Adipocyte (in vitro differentiated cells): ENCODE data around the gene NELL2.
A peak's percentile ranks its signal among the peaks of the same experiment; 100 is the strongest.

Source experiments
- DNase-seq: peaks from one replicate; pipeline ENCODE4 v3.0.0-alpha.2; 2015; ENCODE audit warnings: low read depth
- H3K27me3 ChIP-seq: replicated peaks from 2 replicates; pipeline ENCODE4 v1.7.0; 2013; ENCODE audit warnings: mild to moderate bottlenecking, low read length, moderate library complexity; ENCODE audit not compliant: control insufficient read depth, insufficient read depth
- H3K36me3 ChIP-seq: 2 replicates; pipeline ENCODE4 v1.7.0; 2013; ENCODE audit warnings: low read length, mild to moderate bottlenecking, moderate library complexity; ENCODE audit not compliant: control insufficient read depth, insufficient read depth, severe bottlenecking
- H3K4me1 ChIP-seq: 2 replicates; pipeline ENCODE4 v1.7.0; 2013; ENCODE audit warnings: mild to moderate bottlenecking, low read length, moderate library complexity; ENCODE audit not compliant: control insufficient read depth, insufficient read depth
- H3K4me3 ChIP-seq: 2 replicates; pipeline ENCODE4 v1.7.0; 2013; ENCODE audit warnings: mild to moderate bottlenecking, low read length, moderate library complexity
- H3K9ac ChIP-seq: 2 replicates; pipeline ENCODE4 v1.7.0; 2013; ENCODE audit warnings: mild to moderate bottlenecking, low read length, moderate library complexity
- H3K9me3 ChIP-seq: 2 replicates; pipeline ENCODE4 v1.7.0; 2013; ENCODE audit warnings: mild to moderate bottlenecking, low read length, moderate library complexity; ENCODE audit not compliant: control insufficient read depth

Gene NELL2

GRCh38 chr12:44592626-44593025, 283.5 kb downstream of the NELL2 start:
- no peak for DNase-seq
- H3K36me3 ChIP-seq, result no peaks in the 10 kb centered on the region
- H3K9ac ChIP-seq, result no peak overlapping the region
- H3K4me1 ChIP-seq, result no peaks in the 10 kb centered on the region
- H3K27me3 ChIP-seq, result no peaks in the 10 kb centered on the region
- no peaks in the 10 kb centered on the region for H3K9me3 ChIP-seq
- no peak overlapping the region for H3K4me3 ChIP-seq

DNA sequence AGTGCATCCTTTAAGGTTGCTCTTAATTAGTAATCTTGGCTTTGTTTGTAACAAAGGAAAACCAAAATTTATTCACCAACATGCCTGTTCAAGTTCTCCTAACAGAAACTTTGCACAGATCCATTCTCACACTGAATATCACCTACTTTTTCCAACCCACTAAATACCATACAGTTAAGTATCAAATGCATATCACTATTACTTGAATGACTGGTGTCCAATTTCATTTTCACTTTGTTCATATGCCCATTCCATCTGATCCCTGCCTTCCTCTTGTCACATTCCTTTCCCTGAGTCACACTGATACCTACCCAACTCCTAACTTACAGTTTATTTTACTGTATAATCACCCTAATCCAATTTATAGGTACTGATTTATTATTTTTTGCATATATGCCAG, 286.4 kb downstream of the NELL2 start:
- Histone ChIP-seq H3K27me3 (no peaks in the 10 kb centered on the region), H3K4me3 (no peak overlapping the region), H3K9ac (no peak overlapping the region), H3K36me3 (no peaks in the 10 kb centered on the region), H3K9me3 (no peaks in the 10 kb centered on the region), H3K4me1 (no peaks in the 10 kb centered on the region)
- no peak for DNase-seq

GRCh38 chr12:44588651-44589050, 287.5 kb downstream of the NELL2 start:
- Histone ChIP-seq H3K36me3 (no peaks in the 10 kb centered on the region), H3K9me3 (no peaks in the 10 kb centered on the region), H3K9ac (no peak overlapping the region)

GRCh38 chr12:44584625-44585024, 291.5 kb downstream of the NELL2 start:
- no peak overlapping the region for H3K9ac ChIP-seq
- H3K9me3 ChIP-seq, result no peaks in the 10 kb centered on the region
- no peaks in the 10 kb centered on the region for H3K36me3 ChIP-seq
- no peak for DNase-seq
- no peaks in the 10 kb centered on the region for H3K4me1 ChIP-seq
- H3K4me3 ChIP-seq, result no peak overlapping the region
- no peaks in the 10 kb centered on the region for H3K27me3 ChIP-seq

More at GRCh38 chr12:44588651-44589050, 287.5 kb downstream of the NELL2 start:
- no peaks in the 10 kb centered on the region for H3K27me3 ChIP-seq
- H3K4me1 ChIP-seq, result no peaks in the 10 kb centered on the region
- DNase-seq, result no peak
- H3K4me3 ChIP-seq, result no peak overlapping the region

GRCh38 chr12:44582521-44582920, 293.6 kb downstream of the NELL2 start:
- Histone ChIP-seq H3K36me3 (no peaks in the 10 kb centered on the region), H3K27me3 (no peaks in the 10 kb centered on the region), H3K4me1 (no peaks in the 10 kb centered on the region), H3K9ac (no peak overlapping the region), H3K9me3 (no peaks in the 10 kb centered on the region), H3K4me3 (no peak overlapping the region)
- DNase-seq, result no peak

DNA sequence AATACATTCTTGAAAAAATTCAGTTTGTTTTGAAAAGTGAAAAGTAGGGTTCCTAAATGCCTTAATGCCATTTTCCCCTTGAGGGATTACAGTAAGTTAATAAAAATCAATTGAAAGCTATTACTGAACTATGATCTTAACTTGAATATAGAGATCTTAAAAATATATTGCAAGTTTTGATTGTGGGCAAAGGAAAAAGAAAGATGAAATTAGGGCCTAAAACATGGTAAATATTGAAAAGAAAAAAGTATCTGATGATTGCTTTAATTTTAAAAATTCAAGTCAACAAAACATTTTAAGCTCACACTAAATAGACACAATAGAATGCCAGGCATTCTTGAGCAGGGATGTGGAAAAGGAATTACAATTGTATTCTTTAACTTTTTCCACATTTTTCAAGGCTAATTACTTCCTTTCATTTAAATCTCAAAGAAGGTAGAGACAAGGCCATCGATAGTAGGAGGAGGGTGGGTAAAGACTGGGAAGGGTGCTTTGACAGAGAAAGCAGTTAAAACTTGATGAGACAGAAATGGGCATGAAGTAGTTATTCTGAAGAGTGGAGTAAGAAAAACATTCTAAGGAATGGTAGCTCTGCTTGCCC, 294.4 kb downstream of the NELL2 start:
- Histone ChIP-seq H3K27me3 (no peaks in the 10 kb centered on the region), H3K9me3 (no peaks in the 10 kb centered on the region), H3K9ac (no peak overlapping the region), H3K36me3 (no peaks in the 10 kb centered on the region), H3K4me3 (no peak overlapping the region), H3K4me1 (no peaks in the 10 kb centered on the region)
- DNase-seq, result no peak

GRCh38 chr12:44574586-44574985, 301.5 kb downstream of the NELL2 start:
- no peaks in the 10 kb centered on the region for H3K27me3 ChIP-seq
- H3K36me3 ChIP-seq, result no peaks in the 10 kb centered on the region
- no peak overlapping the region for H3K9ac ChIP-seq
- no peak for DNase-seq
- no peaks in the 10 kb centered on the region for H3K9me3 ChIP-seq
- no peaks in the 10 kb centered on the region for H3K4me1 ChIP-seq
- no peak overlapping the region for H3K4me3 ChIP-seq

- Histone ChIP-seq H3K4me1 (no peaks in the 10 kb centered on the region), H3K27me3 (no peaks in the 10 kb centered on the region), H3K4me3 (no peak overlapping the region), H3K9ac (no peak overlapping the region), H3K9me3 (no peaks in the 10 kb centered on the region), H3K36me3 (no peaks in the 10 kb centered on the region)
- peak; percentile 4 for DNase-seq
Measured at GRCh38 chr12:44573723-44574122, 302.4 kb downstream of the NELL2 start.

- no peaks in the 10 kb centered on the region for H3K9me3 ChIP-seq
- no peak for DNase-seq
- no peaks in the 10 kb centered on the region for H3K4me1 ChIP-seq
- no peak overlapping the region for H3K9ac ChIP-seq
- no peaks in the 10 kb centered on the region for H3K36me3 ChIP-seq
- no peaks in the 10 kb centered on the region for H3K27me3 ChIP-seq
- no peak overlapping the region for H3K4me3 ChIP-seq
Measured at GRCh38 chr12:44571006-44571550, 305.0 kb downstream of the NELL2 start.

DNA sequence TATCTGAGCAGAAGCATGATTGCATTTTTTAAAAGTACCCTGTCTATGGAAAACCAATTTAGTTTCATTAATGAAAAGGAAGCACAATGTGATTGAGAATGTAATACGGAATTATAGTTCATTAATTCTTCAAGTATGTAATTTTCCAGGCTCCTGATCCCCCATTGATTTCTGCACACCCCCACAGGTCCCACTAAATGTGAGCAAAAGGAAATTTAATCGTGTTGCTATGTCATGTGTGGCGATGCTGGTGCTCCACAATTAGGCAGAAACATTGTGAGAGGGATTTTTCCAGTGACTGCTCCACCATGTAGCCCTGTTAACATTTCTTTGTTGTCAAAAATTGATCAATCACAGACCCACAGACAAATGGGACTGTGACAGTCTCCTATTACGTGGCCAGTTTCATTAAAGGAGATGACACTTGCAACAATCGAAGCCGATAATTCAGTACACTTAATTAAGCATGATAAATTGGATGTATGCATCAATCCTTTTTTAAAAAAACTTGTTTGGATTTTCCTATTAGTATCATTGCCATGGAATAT, 306.0 kb downstream of the NELL2 start:
- Histone ChIP-seq H3K4me3 (no peak overlapping the region), H3K9ac (no peak overlapping the region), H3K27me3 (no peaks in the 10 kb centered on the region), H3K4me1 (no peaks in the 10 kb centered on the region), H3K36me3 (no peaks in the 10 kb centered on the region), H3K9me3 (no peaks in the 10 kb centered on the region)
- no peak for DNase-seq

- Histone ChIP-seq H3K4me1 (no peaks in the 10 kb centered on the region), H3K9me3 (no peaks in the 10 kb centered on the region), H3K27me3 (no peaks in the 10 kb centered on the region), H3K4me3 (no peak overlapping the region), H3K36me3 (no peaks in the 10 kb centered on the region), H3K9ac (no peak overlapping the region)
- DNase-seq, result no peak
Measured at GRCh38 chr12:44565163-44565562, 311.0 kb downstream of the NELL2 start.

GRCh38 chr12:44563486-44563885, 312.6 kb downstream of the NELL2 start:
- DNase-seq, result no peak
- Histone ChIP-seq H3K27me3 (no peaks in the 10 kb centered on the region), H3K4me3 (no peak overlapping the region), H3K9ac (no peak overlapping the region), H3K4me1 (no peaks in the 10 kb centered on the region), H3K9me3 (no peaks in the 10 kb centered on the region), H3K36me3 (no peaks in the 10 kb centered on the region)
